A673 (cell line): ENCODE results near the gene PCNX1.

Source experiments
- EZH2 ChIP-seq: fragments of 200-600 bp; sonication (generic); IDR thresholded peaks from 2 replicates; pipeline ENCODE4 v1.6.1; 2017; ENCODE audit warnings: borderline replicate concordance, low read depth, mild to moderate bottlenecking, mixed read lengths, antibody characterized with exemption, low read length; ENCODE audit not compliant: poor library complexity, severe bottlenecking
- TF ChIP-seq, protein P1 (sequence below): fragments of 300-800, 200-600 bp; sonication (generic); conservative IDR thresholded peaks from 2 replicates; pipeline ENCODE4 v1.5.1; 2017; ENCODE audit warnings: low read depth, mild to moderate bottlenecking, antibody characterized with exemption, low read length, moderate library complexity, mixed read lengths

- TF ChIP-seq, protein P1, sequence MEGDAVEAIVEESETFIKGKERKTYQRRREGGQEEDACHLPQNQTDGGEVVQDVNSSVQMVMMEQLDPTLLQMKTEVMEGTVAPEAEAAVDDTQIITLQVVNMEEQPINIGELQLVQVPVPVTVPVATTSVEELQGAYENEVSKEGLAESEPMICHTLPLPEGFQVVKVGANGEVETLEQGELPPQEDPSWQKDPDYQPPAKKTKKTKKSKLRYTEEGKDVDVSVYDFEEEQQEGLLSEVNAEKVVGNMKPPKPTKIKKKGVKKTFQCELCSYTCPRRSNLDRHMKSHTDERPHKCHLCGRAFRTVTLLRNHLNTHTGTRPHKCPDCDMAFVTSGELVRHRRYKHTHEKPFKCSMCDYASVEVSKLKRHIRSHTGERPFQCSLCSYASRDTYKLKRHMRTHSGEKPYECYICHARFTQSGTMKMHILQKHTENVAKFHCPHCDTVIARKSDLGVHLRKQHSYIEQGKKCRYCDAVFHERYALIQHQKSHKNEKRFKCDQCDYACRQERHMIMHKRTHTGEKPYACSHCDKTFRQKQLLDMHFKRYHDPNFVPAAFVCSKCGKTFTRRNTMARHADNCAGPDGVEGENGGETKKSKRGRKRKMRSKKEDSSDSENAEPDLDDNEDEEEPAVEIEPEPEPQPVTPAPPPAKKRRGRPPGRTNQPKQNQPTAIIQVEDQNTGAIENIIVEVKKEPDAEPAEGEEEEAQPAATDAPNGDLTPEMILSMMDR = no peak
- no peak for TF ChIP-seq EZH2
Measured at GRCh38 chr14:71139294-71139946, 232.2 kb downstream of the PCNX1 start.
